ENCODE measurements around the gene GFM1.

Gene GFM1

GRCh38 chr3:158701420-158702065 lies 57.2 kb downstream of the GFM1 start:
- H3K4me3 ChIP-seq (ENCODE audit: low read depth in 1 of 2, low read length in 2 of 2) = no peak overlapping the region
- H3K9me3 ChIP-seq (ENCODE audit: control insufficient read depth in 1 of 2, low read length in 2 of 2) = no peaks in the 10 kb centered on the region
- H3K36me3 ChIP-seq (ENCODE audit: control insufficient read depth in 1 of 2, insufficient read depth in 2 of 2, low read length in 2 of 2) = peaks cover 2 to 20% of the 10 kb centered on the region in 2 donors
- no peak overlapping the region for H3K27ac ChIP-seq (ENCODE audit: low read depth, low read length)
- no peak overlapping the region for H3K9ac ChIP-seq (ENCODE audit: low read depth in 1 of 2, low read length in 2 of 2)
- H3K27me3 ChIP-seq (ENCODE audit: control insufficient read depth in 1 of 2, insufficient read depth in 2 of 2, low read length in 2 of 2) = no peaks in the 10 kb centered on the region
- H3K4me1 ChIP-seq (ENCODE audit: control insufficient read depth in 1 of 2, insufficient read depth in 2 of 2, low read length in 2 of 2) = no peaks in the 10 kb centered on the region

DNA sequence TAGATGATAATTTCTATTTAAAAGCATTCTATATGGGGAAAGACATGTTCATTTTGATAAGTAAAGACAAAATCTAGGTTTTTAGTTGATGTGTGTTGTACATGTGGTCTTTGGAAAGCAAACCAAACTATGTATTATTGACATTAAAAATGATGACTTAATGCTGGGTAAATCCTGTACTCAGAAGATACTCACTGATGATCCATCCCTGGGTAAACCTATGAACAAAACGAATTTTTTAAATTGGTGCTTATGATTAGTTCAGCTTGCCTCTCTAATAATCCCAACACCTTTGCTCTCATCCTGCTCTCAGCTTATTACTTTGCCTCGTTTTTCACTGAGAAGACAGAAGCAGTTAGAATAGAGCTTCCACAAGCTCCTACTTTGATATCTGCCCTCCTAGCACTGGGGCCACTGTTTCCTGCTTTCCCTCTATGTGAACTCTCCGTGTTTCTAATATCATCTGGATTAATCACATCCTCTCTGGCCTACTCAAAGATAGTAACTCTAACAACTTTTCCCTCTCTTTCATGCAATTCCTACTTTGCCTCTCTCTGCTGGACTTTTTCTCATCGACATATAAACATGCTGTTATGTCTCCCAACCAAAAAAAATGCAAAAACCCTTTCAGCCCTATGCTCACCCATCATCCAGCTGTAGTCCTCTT lies 58.6 kb downstream of the GFM1 start:
- Histone ChIP-seq H3K4me1 (ENCODE audit: control insufficient read depth in 1 of 2, insufficient read depth in 2 of 2, low read length in 2 of 2) (no peaks in the 10 kb centered on the region), H3K9ac (ENCODE audit: low read depth in 1 of 2, low read length in 2 of 2) (no peak overlapping the region), H3K4me3 (ENCODE audit: low read depth in 1 of 2, low read length in 2 of 2) (no peak overlapping the region), H3K27me3 (ENCODE audit: control insufficient read depth in 1 of 2, insufficient read depth in 2 of 2, low read length in 2 of 2) (no peaks in the 10 kb centered on the region), H3K27ac (ENCODE audit: low read depth, low read length) (no peak overlapping the region), H3K9me3 (ENCODE audit: control insufficient read depth in 1 of 2, low read length in 2 of 2) (no peaks in the 10 kb centered on the region), H3K36me3 (ENCODE audit: control insufficient read depth in 1 of 2, insufficient read depth in 2 of 2, low read length in 2 of 2) (peaks cover 2 to 22% of the 10 kb centered on the region in 2 donors)

GRCh38 chr3:158703566-158703965 lies 59.2 kb downstream of the GFM1 start:
- H3K27ac ChIP-seq (ENCODE audit: low read depth, low read length) = no peak overlapping the region
- no peaks in the 10 kb centered on the region for H3K4me1 ChIP-seq (ENCODE audit: control insufficient read depth in 1 of 2, insufficient read depth in 2 of 2, low read length in 2 of 2)
- no peaks in the 10 kb centered on the region for H3K27me3 ChIP-seq (ENCODE audit: control insufficient read depth in 1 of 2, insufficient read depth in 2 of 2, low read length in 2 of 2)
- peaks cover 2 to 21% of the 10 kb centered on the region in 2 donors for H3K36me3 ChIP-seq (ENCODE audit: control insufficient read depth in 1 of 2, insufficient read depth in 2 of 2, low read length in 2 of 2)
- H3K4me3 ChIP-seq (ENCODE audit: low read depth in 1 of 2, low read length in 2 of 2) = no peak overlapping the region
- no peaks in the 10 kb centered on the region for H3K9me3 ChIP-seq (ENCODE audit: control insufficient read depth in 1 of 2, low read length in 2 of 2)
- no peak overlapping the region for H3K9ac ChIP-seq (ENCODE audit: low read depth in 1 of 2, low read length in 2 of 2)

- Histone ChIP-seq H3K36me3 (ENCODE audit: control insufficient read depth in 1 of 2, insufficient read depth in 2 of 2, low read length in 2 of 2) (peaks cover 13 to 28% of the 10 kb centered on the region in 2 donors), H3K9me3 (ENCODE audit: control insufficient read depth in 1 of 2, low read length in 2 of 2) (no peaks in the 10 kb centered on the region), H3K4me1 (ENCODE audit: control insufficient read depth in 1 of 2, insufficient read depth in 2 of 2, low read length in 2 of 2) (no peaks in the 10 kb centered on the region), H3K9ac (ENCODE audit: low read depth in 1 of 2, low read length in 2 of 2) (no peak overlapping the region), H3K4me3 (ENCODE audit: low read depth in 1 of 2, low read length in 2 of 2) (no peak overlapping the region), H3K27me3 (ENCODE audit: control insufficient read depth in 1 of 2, insufficient read depth in 2 of 2, low read length in 2 of 2) (no peaks in the 10 kb centered on the region), H3K27ac (ENCODE audit: low read depth, low read length) (no peak overlapping the region)
Measured at GRCh38 chr3:158709666-158710083, 65.3 kb downstream of the GFM1 start.

GRCh38 chr3:158710601-158711000 lies 66.3 kb downstream of the GFM1 start:
- H3K4me1 ChIP-seq (ENCODE audit: control insufficient read depth in 1 of 2, insufficient read depth in 2 of 2, low read length in 2 of 2) = no peaks in the 10 kb centered on the region
- no peaks in the 10 kb centered on the region for H3K27me3 ChIP-seq (ENCODE audit: control insufficient read depth in 1 of 2, insufficient read depth in 2 of 2, low read length in 2 of 2)
- no peak overlapping the region for H3K27ac ChIP-seq (ENCODE audit: low read depth, low read length)
- peaks cover 13 to 22% of the 10 kb centered on the region in 2 donors for H3K36me3 ChIP-seq (ENCODE audit: control insufficient read depth in 1 of 2, insufficient read depth in 2 of 2, low read length in 2 of 2)
- H3K4me3 ChIP-seq (ENCODE audit: low read depth in 1 of 2, low read length in 2 of 2) = no peak overlapping the region
- no peak overlapping the region for H3K9ac ChIP-seq (ENCODE audit: low read depth in 1 of 2, low read length in 2 of 2)
- H3K9me3 ChIP-seq (ENCODE audit: control insufficient read depth in 1 of 2, low read length in 2 of 2) = no peaks in the 10 kb centered on the region

- Histone ChIP-seq H3K4me1 (ENCODE audit: control insufficient read depth in 1 of 2, insufficient read depth in 2 of 2, low read length in 2 of 2) (no peaks in the 10 kb centered on the region), H3K27me3 (ENCODE audit: control insufficient read depth in 1 of 2, insufficient read depth in 2 of 2, low read length in 2 of 2) (no peaks in the 10 kb centered on the region), H3K27ac (ENCODE audit: low read depth, low read length) (no peak overlapping the region), H3K36me3 (ENCODE audit: control insufficient read depth in 1 of 2, insufficient read depth in 2 of 2, low read length in 2 of 2) (peaks cover 13 to 19% of the 10 kb centered on the region in 2 donors), H3K9me3 (ENCODE audit: control insufficient read depth in 1 of 2, low read length in 2 of 2) (no peaks in the 10 kb centered on the region), H3K4me3 (ENCODE audit: low read depth in 1 of 2, low read length in 2 of 2) (no peak overlapping the region), H3K9ac (ENCODE audit: low read depth in 1 of 2, low read length in 2 of 2) (no peak overlapping the region)
Measured at GRCh38 chr3:158711886-158712285, 67.6 kb downstream of the GFM1 start.

- Histone ChIP-seq H3K4me1 (ENCODE audit: control insufficient read depth in 1 of 2, insufficient read depth in 2 of 2, low read length in 2 of 2) (no peaks in the 10 kb centered on the region), H3K36me3 (ENCODE audit: control insufficient read depth in 1 of 2, insufficient read depth in 2 of 2, low read length in 2 of 2) (peaks cover 13 to 19% of the 10 kb centered on the region in 2 donors), H3K9me3 (ENCODE audit: control insufficient read depth in 1 of 2, low read length in 2 of 2) (no peaks in the 10 kb centered on the region), H3K4me3 (ENCODE audit: low read depth in 1 of 2, low read length in 2 of 2) (no peak overlapping the region), H3K9ac (ENCODE audit: low read depth in 1 of 2, low read length in 2 of 2) (no peak overlapping the region), H3K27ac (ENCODE audit: low read depth, low read length) (peak overlapping the region; percentile 6), H3K27me3 (ENCODE audit: control insufficient read depth in 1 of 2, insufficient read depth in 2 of 2, low read length in 2 of 2) (no peaks in the 10 kb centered on the region)
Measured at GRCh38 chr3:158712443-158712842, 68.1 kb downstream of the GFM1 start.

DNA sequence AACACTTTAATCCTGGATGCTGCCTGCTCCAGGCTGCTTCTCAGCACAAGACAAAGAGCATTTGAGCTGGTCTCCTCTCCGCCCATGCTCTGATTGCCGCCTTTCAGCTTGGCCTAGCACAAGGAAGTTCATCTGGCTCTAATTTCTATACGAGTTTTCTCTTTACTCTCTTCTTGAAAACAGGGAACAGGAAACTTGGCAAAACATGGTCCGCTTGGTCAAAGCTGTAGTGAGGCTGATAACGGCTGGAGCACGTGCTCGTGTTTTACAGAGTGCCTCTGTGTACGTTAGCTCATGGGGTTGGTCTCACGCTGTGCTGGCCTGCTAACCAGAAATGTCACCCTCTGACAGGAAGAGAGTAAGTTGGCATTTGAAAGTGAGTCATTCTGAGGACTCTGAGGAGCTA lies 68.8 kb downstream of the GFM1 start:
- H3K27me3 ChIP-seq (ENCODE audit: control insufficient read depth in 1 of 2, insufficient read depth in 2 of 2, low read length in 2 of 2) = no peaks in the 10 kb centered on the region
- H3K9me3 ChIP-seq (ENCODE audit: control insufficient read depth in 1 of 2, low read length in 2 of 2) = no peaks in the 10 kb centered on the region
- no peak overlapping the region for H3K9ac ChIP-seq (ENCODE audit: low read depth in 1 of 2, low read length in 2 of 2)
- H3K36me3 ChIP-seq (ENCODE audit: control insufficient read depth in 1 of 2, insufficient read depth in 2 of 2, low read length in 2 of 2) = peaks cover 13 to 16% of the 10 kb centered on the region in 2 donors
- no peaks in the 10 kb centered on the region for H3K4me1 ChIP-seq (ENCODE audit: control insufficient read depth in 1 of 2, insufficient read depth in 2 of 2, low read length in 2 of 2)
- no peak overlapping the region for H3K27ac ChIP-seq (ENCODE audit: low read depth, low read length)
- no peak overlapping the region for H3K4me3 ChIP-seq (ENCODE audit: low read depth in 1 of 2, low read length in 2 of 2)

GRCh38 chr3:158717576-158717975 lies 73.2 kb downstream of the GFM1 start:
- Histone ChIP-seq H3K9ac (ENCODE audit: low read depth in 1 of 2, low read length in 2 of 2) (no peak overlapping the region), H3K27me3 (ENCODE audit: control insufficient read depth in 1 of 2, insufficient read depth in 2 of 2, low read length in 2 of 2) (no peaks in the 10 kb centered on the region), H3K36me3 (ENCODE audit: control insufficient read depth in 1 of 2, insufficient read depth in 2 of 2, low read length in 2 of 2) (peaks cover 3 to 7% of the 10 kb centered on the region in 2 donors), H3K4me3 (ENCODE audit: low read depth in 1 of 2, low read length in 2 of 2) (no peak overlapping the region), H3K9me3 (ENCODE audit: control insufficient read depth in 1 of 2, low read length in 2 of 2) (no peaks in the 10 kb centered on the region), H3K4me1 (ENCODE audit: control insufficient read depth in 1 of 2, insufficient read depth in 2 of 2, low read length in 2 of 2) (no peaks in the 10 kb centered on the region), H3K27ac (ENCODE audit: low read depth, low read length) (no peak overlapping the region)

DNA sequence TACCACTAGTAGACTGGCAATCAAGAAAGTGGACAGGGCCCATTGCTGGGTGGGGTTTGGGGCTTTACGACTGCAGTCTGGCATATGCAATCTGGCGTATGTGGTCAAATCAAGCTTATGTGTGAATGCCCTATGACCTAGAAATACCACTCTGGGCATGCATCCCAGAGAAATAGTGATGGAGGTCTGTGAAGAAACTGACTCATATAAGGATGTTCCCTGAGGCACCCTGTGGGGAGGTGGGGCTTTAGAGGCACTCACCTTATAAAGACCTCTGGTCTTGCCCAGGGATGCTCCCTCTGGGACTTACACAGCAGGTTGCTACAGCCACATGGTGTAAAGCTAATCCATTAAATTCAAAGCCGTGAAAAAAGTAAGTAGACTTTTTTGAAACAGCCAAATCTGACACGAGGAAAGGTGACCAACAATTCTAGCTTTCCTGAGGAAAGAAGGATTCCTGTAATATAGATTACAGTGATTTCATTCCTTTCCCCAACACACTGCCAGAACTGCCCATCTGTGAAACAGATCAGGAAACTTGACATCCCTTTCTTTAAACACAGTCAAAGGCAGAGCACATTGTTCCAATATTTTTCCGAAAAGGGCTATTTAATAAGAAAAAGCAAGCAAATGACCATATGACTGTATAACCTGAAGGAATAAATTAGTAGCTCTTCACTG lies 74.3 kb downstream of the GFM1 start:
- H3K27me3 ChIP-seq (ENCODE audit: control insufficient read depth in 1 of 2, insufficient read depth in 2 of 2, low read length in 2 of 2) = no peaks in the 10 kb centered on the region
- no peak overlapping the region for H3K4me3 ChIP-seq (ENCODE audit: low read depth in 1 of 2, low read length in 2 of 2)
- no peak overlapping the region for H3K27ac ChIP-seq (ENCODE audit: low read depth, low read length)
- H3K36me3 ChIP-seq (ENCODE audit: control insufficient read depth in 1 of 2, insufficient read depth in 2 of 2, low read length in 2 of 2) = peaks cover 0 to 3% of the 10 kb centered on the region in 2 donors
- peaks cover 9 to 10% of the 10 kb centered on the region in 2 donors for H3K4me1 ChIP-seq (ENCODE audit: control insufficient read depth in 1 of 2, insufficient read depth in 2 of 2, low read length in 2 of 2)
- no peaks in the 10 kb centered on the region for H3K9me3 ChIP-seq (ENCODE audit: control insufficient read depth in 1 of 2, low read length in 2 of 2)
- H3K9ac ChIP-seq (ENCODE audit: low read depth in 1 of 2, low read length in 2 of 2) = no peak overlapping the region
